C1 segment of cervical spinal cord (tissue), 14 donors: ENCODE data around the gene GJA3.

Source experiments
- DNase-seq, 14 donors: peaks; one replicate each; lab custom pipeline; 2025; lab: John Stamatoyannopoulos, UW

The GJA3 gene

DNA sequence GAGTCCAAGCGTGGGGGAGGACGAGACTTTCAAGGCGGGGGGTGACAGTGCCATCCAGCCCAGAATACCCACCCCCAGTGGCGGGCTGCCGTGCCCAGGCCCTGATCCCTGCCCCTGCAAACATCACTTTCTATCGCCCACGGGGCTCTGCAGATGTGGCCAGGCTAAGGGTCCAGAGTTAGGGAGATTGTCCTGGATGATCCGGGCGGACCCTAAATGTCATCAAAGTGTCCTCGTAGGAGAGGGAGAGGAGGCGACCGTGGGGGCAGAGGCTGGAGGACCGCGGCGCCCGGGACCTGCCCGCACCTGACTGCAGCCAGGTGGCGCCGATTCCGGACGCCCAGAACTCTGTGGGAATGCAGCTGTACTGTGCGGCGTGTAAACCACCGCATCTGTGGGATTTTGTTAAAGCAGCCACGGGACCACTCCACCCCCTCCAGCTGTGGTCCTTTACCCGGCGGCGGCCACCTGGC, 32.4 kb downstream of the GJA3 start:
- DNase-seq: no peak

DNA sequence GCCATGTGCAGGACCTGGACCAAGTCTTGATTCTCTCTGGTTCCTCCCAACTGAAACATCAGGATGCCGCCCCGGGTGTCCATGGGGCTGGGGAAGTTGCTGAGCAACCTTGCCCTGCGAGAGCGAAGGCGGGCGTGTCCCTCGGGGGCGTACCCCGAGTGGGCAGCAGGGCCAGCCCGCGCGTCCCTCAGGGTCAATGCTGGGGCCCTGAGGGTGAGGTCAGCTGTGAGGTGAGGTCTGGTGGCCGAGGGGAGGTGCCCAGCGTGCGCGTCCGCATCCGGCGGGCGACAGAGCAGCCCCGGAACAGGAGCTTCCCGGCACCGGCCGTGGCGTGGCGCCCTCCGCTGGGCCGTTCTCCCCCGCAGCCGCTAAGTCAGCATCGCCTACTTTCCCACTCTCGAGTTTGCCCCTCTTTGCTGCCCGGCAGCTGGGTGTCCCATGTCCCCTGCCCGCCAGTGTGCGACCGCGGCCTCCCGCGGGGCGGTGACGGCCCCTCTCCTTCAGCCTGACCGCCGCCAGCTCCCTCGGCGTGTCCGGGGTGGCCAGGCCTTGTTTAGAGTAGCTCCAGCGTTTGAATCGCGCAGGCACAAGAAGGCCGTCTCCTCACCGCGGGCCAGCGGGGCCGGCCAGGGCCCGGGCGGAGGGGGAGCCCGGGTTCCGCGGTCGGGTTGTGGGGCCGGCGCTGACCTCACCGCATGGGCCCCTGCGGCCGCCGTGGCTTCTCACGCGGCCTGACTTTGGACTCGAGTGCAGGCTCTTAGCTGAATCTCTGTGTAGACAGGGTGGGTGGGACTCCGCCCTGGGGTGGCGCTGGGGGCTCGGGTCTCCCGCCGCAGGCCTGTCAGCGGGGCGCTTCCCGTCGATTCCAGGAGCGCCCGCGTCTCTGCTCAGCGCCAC, 33.0 kb downstream of the GJA3 start:
- peak in 11 of 14 donors; percentile 11 to 76 (median 52) for DNase-seq

DNA sequence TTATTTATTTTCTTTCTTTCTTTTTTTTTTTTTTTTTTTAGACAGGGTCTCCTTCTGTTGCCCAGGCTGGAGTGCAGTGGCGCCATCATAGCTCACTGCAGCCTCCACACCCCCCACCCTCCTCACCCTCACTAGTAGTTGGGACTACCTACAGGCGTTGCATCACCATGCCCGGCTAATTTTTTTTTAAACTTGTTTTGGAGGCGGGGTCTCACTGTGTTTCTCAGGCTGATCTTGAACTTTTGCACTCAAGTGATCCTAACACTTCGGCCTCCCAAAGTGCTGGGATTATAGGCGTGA, 33.6 kb downstream of the GJA3 start:
- DNase-seq: no peak

- no peak for DNase-seq
Observed at GRCh38 chr13:20126541-20127261, 34.2 kb downstream of the GJA3 start.

DNA sequence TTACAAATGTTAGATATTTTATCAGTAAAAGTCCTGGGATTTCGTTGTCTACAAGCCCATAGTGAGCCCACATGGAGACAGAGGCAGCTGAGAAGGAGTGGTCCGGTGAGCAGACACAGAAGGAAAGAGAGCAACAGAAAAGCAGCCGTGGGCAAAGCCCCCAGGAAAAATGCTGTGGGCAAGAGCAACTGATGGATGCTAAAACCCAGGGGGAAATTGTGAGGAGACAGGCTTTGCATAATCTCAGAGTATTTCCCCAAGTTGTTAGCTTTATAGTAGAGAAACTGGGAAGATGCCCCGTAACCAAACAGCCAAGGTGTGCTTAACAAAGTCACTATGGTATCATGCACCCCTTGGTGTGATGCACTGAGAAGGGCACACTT, 35.1 kb downstream of the GJA3 start:
- no peak for DNase-seq

GRCh38 chr13:20125129-20125782, 35.6 kb downstream of the GJA3 start:
- peak in 2 of 14 donors; percentile 16 to 17 for DNase-seq

DNA sequence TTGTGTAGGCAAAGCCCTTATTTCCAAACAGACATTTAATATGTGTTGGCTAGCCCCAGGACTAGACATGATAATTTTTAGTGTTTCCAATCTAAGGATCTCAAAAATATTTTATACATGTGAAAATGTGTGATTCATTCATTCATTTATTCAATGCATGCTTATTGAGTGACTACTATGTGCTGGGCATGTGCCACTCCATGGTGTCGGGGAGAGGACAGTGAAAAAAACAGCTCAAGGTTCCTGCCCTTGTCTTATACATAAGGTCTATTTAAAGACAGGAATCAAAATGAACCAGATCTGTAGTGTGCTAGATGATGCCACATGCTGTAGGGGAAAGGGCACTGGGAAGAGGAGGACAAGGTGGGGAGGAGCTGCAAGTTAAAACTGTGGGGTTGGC, 36.5 kb downstream of the GJA3 start:
- no peak for DNase-seq

DNA sequence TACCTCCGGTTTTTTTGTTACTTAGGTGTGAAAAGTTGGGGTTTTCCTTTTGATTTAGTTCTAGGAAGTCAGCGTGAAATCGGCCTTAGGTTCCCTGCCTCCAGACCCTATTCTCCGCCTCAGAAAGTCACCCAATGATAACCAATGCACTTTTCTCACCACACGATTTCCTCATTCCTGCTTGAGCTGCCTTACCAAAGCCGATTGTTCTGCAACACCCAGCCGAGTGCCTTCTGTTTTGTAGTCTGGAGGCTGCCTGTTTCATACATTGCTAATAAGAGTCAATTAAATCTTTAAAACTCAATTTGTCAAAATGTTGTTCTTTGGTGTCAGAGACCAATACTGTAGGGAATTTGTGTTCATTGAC, 39.7 kb downstream of the GJA3 start:
- DNase-seq: no peak

GRCh38 chr13:20119960-20120359, 40.9 kb downstream of the GJA3 start:
- DNase-seq: no peak

GRCh38 chr13:20118268-20119140, 42.3 kb downstream of the GJA3 start:
- DNase-seq: peak in 11 of 14 donors; percentile 23 to 84 (median 67)

- DNase-seq: no peak
Observed at GRCh38 chr13:20116213-20116612, 44.6 kb downstream of the GJA3 start.

- DNase-seq: no peak
Observed at GRCh38 chr13:20114066-20114610, 46.7 kb downstream of the GJA3 start.

- DNase-seq: no peak
Observed at GRCh38 chr13:20109037-20109436, 51.8 kb downstream of the GJA3 start.

- DNase-seq: no peak
Observed at GRCh38 chr13:20106742-20107141, 54.1 kb downstream of the GJA3 start.

GRCh38 chr13:20105161-20105689, 55.6 kb downstream of the GJA3 start:
- DNase-seq: no peak

GRCh38 chr13:20102525-20103180, 58.2 kb downstream of the GJA3 start:
- no peak for DNase-seq

GRCh38 chr13:20101467-20102316, 59.2 kb downstream of the GJA3 start:
- DNase-seq: no peak

DNA sequence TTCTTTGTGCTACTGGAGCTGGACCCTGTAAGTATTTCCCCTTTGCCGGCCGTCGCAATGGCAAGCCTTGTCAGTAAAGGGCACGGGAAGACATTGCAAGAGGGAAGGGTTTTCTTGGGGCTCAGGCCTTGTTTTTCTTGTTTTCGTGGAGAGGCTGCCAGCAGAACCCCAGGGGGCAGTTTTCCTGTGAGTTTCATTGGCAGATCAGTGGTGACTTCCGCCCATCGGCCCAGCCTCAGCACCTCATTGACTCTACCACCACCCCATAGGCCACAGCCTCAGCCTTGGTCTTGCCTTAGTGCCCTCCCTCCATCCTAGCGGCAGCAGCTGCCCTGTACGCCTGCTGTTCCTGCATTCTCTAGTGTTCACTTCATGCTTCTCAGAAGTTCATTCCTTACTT, 61.5 kb downstream of the GJA3 start:
- no peak for DNase-seq

GRCh38 chr13:20093951-20094350, 66.9 kb downstream of the GJA3 start:
- no peak for DNase-seq
